GM21576 (cell line): ENCODE data around the gene LAMA4.
"Not testable (repeated sequence)": the region's sequence is repeated elsewhere in the genome, so short reads cannot be mapped to it uniquely, and the experiment has no call there.

Experiments used
- ATAC-seq: cut with Tn5 transposase; IDR thresholded peaks from one replicate; pipeline ENCODE4 v1.9.1; 2021; ENCODE audit warnings: mild to moderate bottlenecking, moderate library complexity; ENCODE audit not compliant: unreplicated experiment

The LAMA4 gene

DNA sequence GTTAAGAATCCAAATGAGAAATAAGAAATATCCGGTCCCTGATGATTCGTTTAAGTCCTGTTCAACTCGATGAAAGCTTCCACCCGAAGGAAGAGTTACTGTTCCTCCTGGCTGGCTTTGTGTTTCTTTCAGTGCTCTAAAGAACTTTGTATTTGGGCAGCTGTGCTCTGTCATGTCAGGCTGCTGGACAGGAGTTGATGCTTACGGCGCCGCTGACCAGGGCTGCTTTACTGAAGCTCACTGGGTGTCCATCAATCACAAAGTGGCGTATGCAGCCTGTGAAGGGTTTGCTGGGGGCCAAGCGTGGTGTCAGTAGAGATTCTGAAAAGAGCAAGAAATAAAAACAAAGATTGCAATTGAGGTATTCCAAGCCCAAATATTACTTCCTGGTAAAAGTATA is 145.1 kb downstream of the LAMA4 start:
- no peak for ATAC-seq

DNA sequence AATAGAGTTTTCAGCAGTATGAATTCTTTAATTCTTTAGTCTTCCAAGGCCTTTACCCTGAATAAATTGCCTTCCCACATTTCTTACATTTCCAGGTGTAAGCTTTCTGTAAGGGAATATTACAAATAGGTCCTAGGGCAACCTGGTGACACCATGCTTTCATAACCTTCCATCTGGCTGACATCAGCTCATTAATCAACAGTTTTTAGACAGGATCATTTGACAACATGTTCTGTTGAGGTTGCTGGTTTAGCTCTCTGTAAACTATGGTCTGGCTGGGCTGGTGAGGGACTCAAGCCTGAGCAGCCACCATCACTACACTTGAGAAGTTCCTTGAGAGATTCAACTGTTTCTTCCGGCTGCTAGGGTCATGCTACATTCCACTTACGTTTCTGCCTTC is 147.8 kb downstream of the LAMA4 start:
- ATAC-seq, result no peak

GRCh38 chr6:112106026-112106425 is 148.3 kb downstream of the LAMA4 start:
- not testable (repeated sequence) for ATAC-seq

DNA sequence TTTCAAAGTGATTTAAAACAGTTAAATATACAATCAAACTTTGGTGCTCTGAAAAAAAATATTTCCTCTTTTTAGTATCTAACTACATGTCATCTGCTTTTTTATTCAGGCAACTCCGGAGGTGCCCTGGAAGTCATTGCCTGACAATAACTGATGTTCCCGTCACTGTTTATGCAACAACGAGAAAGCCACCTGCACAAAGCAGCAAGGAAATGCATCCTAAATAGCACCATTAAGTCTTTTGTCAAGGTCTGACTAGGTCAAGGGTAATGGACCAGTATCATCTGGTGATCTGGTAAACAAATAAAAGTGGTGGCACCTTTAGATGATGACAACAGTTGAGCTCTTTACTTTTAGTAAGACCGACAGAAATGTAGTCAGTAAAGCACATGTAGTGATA is 153.8 kb downstream of the LAMA4 start:
- no peak for ATAC-seq

DNA sequence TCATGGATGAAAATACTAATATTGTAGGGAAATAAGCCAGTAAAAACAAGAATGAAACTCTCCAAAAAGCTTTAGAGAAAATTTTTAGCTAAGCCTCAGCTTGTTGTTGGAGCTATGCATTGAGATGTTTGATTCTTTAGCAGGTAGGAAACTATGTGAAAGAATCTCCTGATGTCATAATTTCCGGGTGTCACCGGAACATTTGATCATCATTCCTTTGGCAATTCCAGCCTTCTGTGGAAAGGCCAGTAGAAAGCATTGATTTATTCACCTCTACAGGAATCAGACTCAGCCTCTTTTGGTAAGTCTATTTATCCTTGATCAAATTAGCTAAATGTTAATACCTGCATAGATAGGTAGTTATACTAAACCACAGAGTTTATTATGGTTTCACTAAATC is 157.5 kb downstream of the LAMA4 start:
- ATAC-seq, result no peak

- ATAC-seq, result no peak
These were observed 166.5 kb downstream of the LAMA4 start for GRCh38 chr6:112087916-112088315.

- ATAC-seq, result peak; percentile 97
These were observed 167.0 kb downstream of the LAMA4 start, which contains the start of the genes FAM229B and TUBE1 for GRCh38 chr6:112087136-112087911. Gene FAM229B (plus strand): TSS chr6:112087591. CDS start chr6:112099284, 11,693 bp downstream. Gene TUBE1 (minus strand): TSS chr6:112087482. CDS start chr6:112087434, 48 bp downstream.

GRCh38 chr6:112086744-112087135 is 167.6 kb downstream of the LAMA4 start:
- peak; percentile 31 for ATAC-seq

DNA sequence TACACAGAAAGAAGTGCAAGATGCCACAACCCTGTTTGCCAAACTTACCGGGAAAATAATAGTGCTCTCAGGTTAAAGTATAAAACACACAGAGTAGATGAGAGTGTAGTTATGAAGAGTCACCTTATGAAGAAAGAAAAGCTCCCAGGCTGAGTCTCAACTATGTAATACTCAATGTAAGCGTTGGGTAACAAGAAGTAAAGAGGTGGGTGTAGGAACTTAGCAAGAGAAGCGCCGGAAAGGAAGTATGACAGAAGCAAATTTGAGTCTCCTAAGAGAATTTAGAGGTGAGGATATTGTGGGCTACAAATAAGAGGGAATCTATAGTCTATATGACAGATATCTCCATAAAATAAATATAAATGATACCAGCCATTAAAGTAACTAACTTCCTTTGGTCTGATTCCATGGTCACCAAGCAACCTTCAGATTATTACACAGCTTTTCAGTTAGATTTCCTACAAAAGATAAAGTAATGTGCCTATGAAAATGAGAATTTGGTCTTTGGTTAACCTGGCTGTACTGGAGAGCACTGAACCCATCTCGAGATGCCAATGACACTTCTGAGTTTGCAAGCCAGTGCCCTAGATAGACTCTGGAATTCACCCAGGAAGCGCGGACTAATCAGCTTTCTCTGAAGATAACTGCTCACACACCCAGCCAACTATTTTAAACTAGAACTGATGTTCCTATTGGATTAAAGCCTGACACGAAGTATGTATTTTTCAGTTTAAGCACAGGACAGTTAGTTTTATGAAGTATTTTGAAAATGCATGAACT is 168.9 kb downstream of the LAMA4 start:
- no peak for ATAC-seq

DNA sequence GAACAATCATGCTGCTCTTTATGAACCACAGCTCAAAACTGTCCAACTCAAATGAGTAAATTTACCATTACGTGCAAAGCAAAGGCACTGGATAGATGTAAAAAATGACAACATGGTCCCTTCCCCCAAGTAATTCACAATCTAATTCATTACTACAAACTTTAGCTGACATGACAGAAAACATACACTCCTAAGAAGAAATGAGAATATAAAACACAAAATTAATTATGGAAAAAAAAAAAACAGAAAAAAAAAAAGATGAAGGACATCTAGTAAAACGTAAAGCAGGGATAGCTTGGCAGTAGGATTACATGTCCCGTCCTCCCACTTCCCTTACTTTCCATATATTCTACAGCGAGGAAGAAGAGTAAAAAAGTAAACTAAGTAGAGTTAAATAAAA is 172.8 kb downstream of the LAMA4 start:
- no peak for ATAC-seq

- ATAC-seq, result no peak
These were observed 187.8 kb downstream of the LAMA4 start for GRCh38 chr6:112066606-112067005.

DNA sequence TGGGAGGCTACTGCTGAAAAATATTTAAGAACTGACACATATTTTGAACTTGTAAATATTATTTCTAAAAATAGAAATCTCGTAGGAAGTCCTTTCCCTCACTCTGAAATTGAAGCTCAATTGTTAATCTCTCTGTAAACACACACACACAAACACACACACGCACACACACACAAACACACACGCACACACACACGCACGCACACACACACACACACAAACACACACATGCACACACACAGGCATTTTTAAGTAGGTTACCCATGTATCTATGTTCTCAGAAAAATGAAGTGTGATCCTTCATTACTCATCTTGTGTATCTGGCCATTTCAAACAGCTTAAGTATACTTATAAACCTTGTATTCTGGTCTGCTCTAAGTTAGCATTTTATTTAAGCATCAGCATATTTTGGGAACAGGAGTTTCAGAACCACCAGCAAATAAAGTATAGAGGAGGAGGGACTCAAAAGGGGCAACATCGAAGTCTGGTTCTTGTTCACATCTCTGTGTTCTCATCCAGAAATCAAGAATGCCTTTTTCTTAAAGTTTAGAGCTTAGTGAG is 188.9 kb downstream of the LAMA4 start:
- no peak for ATAC-seq

- ATAC-seq, result no peak
These were observed 191.4 kb downstream of the LAMA4 start for GRCh38 chr6:112062966-112063365.

DNA sequence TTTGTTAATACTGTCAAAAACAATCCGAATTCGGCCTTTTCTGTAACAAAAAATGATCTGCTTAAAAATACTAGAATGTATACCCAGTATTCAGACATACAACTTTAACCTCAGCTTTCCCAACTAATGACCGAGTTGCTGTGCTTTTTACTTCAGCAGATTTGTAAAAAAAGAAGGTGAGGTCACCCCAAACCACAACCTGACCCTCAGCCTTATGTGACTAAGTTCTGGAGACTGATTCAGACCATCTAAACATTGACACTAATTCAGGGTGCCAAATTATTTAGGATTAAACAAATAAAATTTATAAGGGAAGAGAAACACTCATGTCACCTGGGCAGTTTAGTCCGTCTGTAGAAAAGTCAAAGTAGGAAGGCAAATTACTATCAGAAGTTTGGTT is 192.8 kb downstream of the LAMA4 start:
- ATAC-seq, result no peak
